ENCODE measurements around the gene EFR3B. TPM values are rescaled to one million over a fixed set of nuclear protein-coding genes. Genes with fewer than 3 reads are reported as not detected.

Gene EFR3B
- total and polyA plus RNA-seq, 8 donors, result 0.23 to 1.0 (median 0.49) TPM

- ATAC-seq, result no peak
- no peak overlapping the region for H3K27ac ChIP-seq
These were observed 15.8 kb upstream of the EFR3B start for GRCh38 chr2:25026008-25026530.

GRCh38 chr2:25029183-25029554 is 12.7 kb upstream of the EFR3B start:
- ATAC-seq, result no peak
- FAIRE-seq, result no peak
- H3K36me3 ChIP-seq, result no peaks in the 10 kb centered on the region

More at GRCh38 chr2:25026008-25026530, 15.8 kb upstream of the EFR3B start:
- no peak overlapping the region for H3K4me3 ChIP-seq
- intact Hi-C loops (cut with DNase I), result no loop called here
- H3K4me1 ChIP-seq, result no peaks in the 10 kb centered on the region
- no peaks in the 10 kb centered on the region for H3K36me3 ChIP-seq
- H3K27me3 ChIP-seq, result no peaks in the 10 kb centered on the region
- no peaks in the 10 kb centered on the region for H3K9me3 ChIP-seq
- DNase-seq (no peak), FAIRE-seq (no peak)
- TF ChIP-seq CTCF (IDR thresholded peaks at IDR 0.05), result no peak
- 86 to 96% methylated on average over 9 of the region's 9 CpGs for WGBS, 2 donors

GRCh38 chr2:25030702-25031101 is 11.2 kb upstream of the EFR3B start:
- intact Hi-C loops (cut with DNase I), result no loop called here
- 76 to 83% methylated on average over 2 of the region's 2 CpGs for WGBS, 2 donors
- no peak overlapping the region for H3K4me3 ChIP-seq
- H3K27me3 ChIP-seq, result no peaks in the 10 kb centered on the region
- TF ChIP-seq CTCF (IDR thresholded peaks at IDR 0.05), result no peak
- FAIRE-seq, result no peak
- no peaks in the 10 kb centered on the region for H3K36me3 ChIP-seq
- H3K27ac ChIP-seq, result no peak overlapping the region
- H3K9me3 ChIP-seq, result no peaks in the 10 kb centered on the region
- H3K4me1 ChIP-seq, result no peaks in the 10 kb centered on the region
- no peak for ATAC-seq
- no peak for DNase-seq

More at GRCh38 chr2:25029183-25029554, 12.7 kb upstream of the EFR3B start:
- DNase-seq, result no peak
- no peak overlapping the region for H3K4me3 ChIP-seq
- intact Hi-C loops (cut with DNase I), result no loop called here
- H3K27ac ChIP-seq, result no peak overlapping the region
- no peaks in the 10 kb centered on the region for H3K9me3 ChIP-seq
- no peaks in the 10 kb centered on the region for H3K4me1 ChIP-seq
- no peaks in the 10 kb centered on the region for H3K27me3 ChIP-seq
- WGBS, 2 donors, result 71 to 83% methylated on average over 4 of the region's 4 CpGs
- TF ChIP-seq CTCF (IDR thresholded peaks at IDR 0.05), result no peak

- 61 to 73% methylated on average over 3 of the region's 3 CpGs for WGBS, 2 donors
- no peak for TF ChIP-seq CTCF (IDR thresholded peaks at IDR 0.05)
- Histone ChIP-seq H3K9me3 (no peaks in the 10 kb centered on the region), H3K27me3 (no peaks in the 10 kb centered on the region), H3K27ac (no peak overlapping the region), H3K4me1 (no peaks in the 10 kb centered on the region), H3K36me3 (no peaks in the 10 kb centered on the region), H3K4me3 (no peak overlapping the region)
- DNase-seq, result no peak
- intact Hi-C loops (cut with DNase I), result no loop called here
- ATAC-seq, result no peak
- FAIRE-seq, result no peak
These were observed 9.8 kb upstream of the EFR3B start for GRCh38 chr2:25032094-25032493.

- no peaks in the 10 kb centered on the region for H3K27me3 ChIP-seq
- ATAC-seq (no peak), DNase-seq (no peak), FAIRE-seq (no peak)
- TF ChIP-seq CTCF (IDR thresholded peaks at IDR 0.05), result no peak
- no peaks in the 10 kb centered on the region for H3K9me3 ChIP-seq
- WGBS, 2 donors, result 85 to 86% methylated on average over 4 of the region's 4 CpGs
- intact Hi-C loops (cut with DNase I), result no loop called here
- H3K36me3 ChIP-seq, result no peaks in the 10 kb centered on the region
- H3K4me1 ChIP-seq, result no peaks in the 10 kb centered on the region
- H3K4me3 ChIP-seq, result no peak overlapping the region
- no peak overlapping the region for H3K27ac ChIP-seq
These were observed 9.0 kb upstream of the EFR3B start for GRCh38 chr2:25032901-25033300.
